Loucy (cell line): Measurements from ENCODE around the gene STX18.

Source experiments
- CTCF ChIP-seq: fragments of 200-600 bp; sonication (generic); conservative IDR thresholded peaks from 2 replicates; pipeline ENCODE4 v1.5.1; 2014; ENCODE audit warnings: mild to moderate bottlenecking, antibody characterized with exemption, low read length
- EZH2phosphoT487 ChIP-seq: fragments of 200-600 bp; IDR thresholded peaks from 2 replicates; pipeline ENCODE4 v1.6.1; 2018; ENCODE audit warnings: antibody characterized with exemption, mild to moderate bottlenecking, moderate library complexity, borderline replicate concordance

DNA sequence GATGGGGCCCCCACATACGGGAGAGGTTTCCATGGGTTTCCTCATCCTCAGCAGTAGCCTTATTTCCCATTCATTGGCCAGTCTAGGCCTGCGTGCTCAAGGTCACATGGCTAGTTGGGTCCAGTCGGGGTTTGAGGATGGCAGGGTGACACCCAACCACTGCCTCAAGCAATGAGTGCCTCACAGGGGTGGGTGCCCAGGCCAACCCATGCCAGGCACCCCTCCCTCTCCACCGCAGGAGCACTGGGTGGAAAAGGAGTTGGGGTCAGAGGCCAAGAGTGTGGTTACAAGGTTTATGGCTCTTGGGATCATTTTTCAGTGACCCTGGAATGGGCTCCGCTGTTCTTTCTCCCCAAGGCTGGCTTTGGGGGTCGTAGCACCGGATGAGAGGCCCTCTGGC lies 151.8 kb downstream of the STX18 start:
- TF ChIP-seq CTCF (no peak), EZH2phosphoT487 (no peak)
